SHP77 treated with DMSO at 0.1 percent for 48 hours (cell line): ENCODE results near the gene PADI2.

Experiments
- DNase-seq: peaks from one replicate; lab custom pipeline; 2025; lab: John Stamatoyannopoulos, UW

Gene PADI2

GRCh38 chr1:17139637-17140036, 20.4 kb upstream of the PADI2 start:
- DNase-seq, result no peak

- DNase-seq, result no peak
These were observed 18.2 kb upstream of the PADI2 start for GRCh38 chr1:17137441-17137840.

GRCh38 chr1:17136936-17137335, 17.7 kb upstream of the PADI2 start:
- DNase-seq, result no peak

GRCh38 chr1:17136145-17136544, 16.9 kb upstream of the PADI2 start:
- no peak for DNase-seq

GRCh38 chr1:17135530-17135929, 16.3 kb upstream of the PADI2 start:
- peak; percentile 32 for DNase-seq

GRCh38 chr1:17134724-17135123, 15.5 kb upstream of the PADI2 start:
- no peak for DNase-seq

GRCh38 chr1:17134034-17134433, 14.8 kb upstream of the PADI2 start:
- DNase-seq, result no peak

- DNase-seq, result no peak
These were observed 10.9 kb upstream of the PADI2 start for GRCh38 chr1:17130138-17130635.

- DNase-seq, result no peak
These were observed 9.1 kb upstream of the PADI2 start for GRCh38 chr1:17128361-17128760.

GRCh38 chr1:17125756-17126237, 6.5 kb upstream of the PADI2 start:
- DNase-seq, result peak; percentile 28

- DNase-seq, result no peak
These were observed 4.2 kb upstream of the PADI2 start for GRCh38 chr1:17123196-17124045.

GRCh38 chr1:17122521-17123164, 3.4 kb upstream of the PADI2 start:
- no peak for DNase-seq

- DNase-seq, result no peak
These were observed 2.6 kb upstream of the PADI2 start for GRCh38 chr1:17121881-17122280.

- DNase-seq, result no peak
These were observed 1.9 kb upstream of the PADI2 start for GRCh38 chr1:17120962-17121837.

GRCh38 chr1:17120481-17120877, 1.2 kb upstream of the PADI2 start:
- DNase-seq, result no peak

- no peak for DNase-seq
These were observed 676 bp upstream of the PADI2 start for GRCh38 chr1:17119773-17120480.

GRCh38 chr1:17118706-17119075, 560 bp downstream of the PADI2 start:
- DNase-seq, result no peak

GRCh38 chr1:17118268-17118667, 983 bp downstream of the PADI2 start:
- no peak for DNase-seq

- no peak for DNase-seq
These were observed 1.6 kb downstream of the PADI2 start for GRCh38 chr1:17117451-17118265.

GRCh38 chr1:17116643-17117042, 2.6 kb downstream of the PADI2 start:
- no peak for DNase-seq

GRCh38 chr1:17113963-17114362, 5.3 kb downstream of the PADI2 start:
- DNase-seq, result no peak
